SK-N-SH treated with all-trans-retinoic acid at 6 μM for 48 hours (cell line): ENCODE results near the gene FABP1.

ENCODE experiments used
- ATAC-seq: fragments of 200-7000 bp; cut with Tn5 transposase; 3 replicates; pipeline ENCODE4 v1.9.1; 2020; ENCODE audit warnings: mild to moderate bottlenecking, moderate library complexity
- ARNTL ChIP-seq: fragments of 450-650 bp; formaldehyde crosslinking; IDR thresholded peaks from 2 replicates; pipeline ENCODE4 v1.5.0; 2020; ENCODE audit warnings: low read depth, mild to moderate bottlenecking, moderate library complexity, borderline replicate concordance
- BACH2 ChIP-seq: fragments of 250-450 bp; sonication (Bioruptor Pico); IDR thresholded peaks from 2 replicates; pipeline ENCODE4 v1.9.0; 2021; ENCODE audit warnings: mild to moderate bottlenecking, borderline replicate concordance
- CREB5 ChIP-seq: fragments of 250-450 bp; sonication (Bioruptor Pico); IDR thresholded peaks from 2 replicates; pipeline ENCODE4 v1.5.1; 2020; ENCODE audit warnings: low read depth, mild to moderate bottlenecking, moderate library complexity
- CSDC2 ChIP-seq: fragments of 250-450 bp; sonication (Bioruptor Pico); IDR thresholded peaks from 2 replicates; pipeline ENCODE4 v1.5.0; 2020; ENCODE audit warnings: mild to moderate bottlenecking, moderate library complexity
- CSRNP3 ChIP-seq: fragments of 250-450 bp; sonication (Bioruptor Pico); IDR thresholded peaks from 2 replicates; pipeline ENCODE4 v1.5.1; 2021; ENCODE audit warnings: mild to moderate bottlenecking, moderate library complexity
- ESRRG ChIP-seq: fragments of 250-450 bp; sonication (Bioruptor Pico); IDR thresholded peaks from 2 replicates; pipeline ENCODE4 v1.6.1; 2021; ENCODE audit warnings: mild to moderate bottlenecking
- GLIS3 ChIP-seq: fragments of 250-450 bp; sonication (Bioruptor Pico); IDR thresholded peaks from 2 replicates; pipeline ENCODE4 v1.5.0; 2020; ENCODE audit warnings: mild to moderate bottlenecking, moderate library complexity
- ISL1 ChIP-seq: fragments of 250-450 bp; sonication (Bioruptor Pico); IDR thresholded peaks from 2 replicates; pipeline ENCODE4 v2.1.2; 2022; ENCODE audit warnings: mild to moderate bottlenecking, moderate library complexity
- PATZ1 ChIP-seq: fragments of 250-450 bp; sonication (Bioruptor Pico); IDR thresholded peaks from 2 replicates; pipeline ENCODE4 v1.8.0; 2020; ENCODE audit warnings: mild to moderate bottlenecking, moderate library complexity, borderline replicate concordance
- POU6F1 ChIP-seq: fragments of 250-450 bp; sonication (Bioruptor Pico); IDR thresholded peaks from 2 replicates; pipeline ENCODE4 v1.8.0; 2021; ENCODE audit warnings: low read depth, mild to moderate bottlenecking, moderate library complexity, borderline replicate concordance
- PPARA ChIP-seq: fragments of 250-450 bp; sonication (Bioruptor Pico); IDR thresholded peaks from 2 replicates; pipeline ENCODE4 v1.5.0; 2020; ENCODE audit warnings: mild to moderate bottlenecking, borderline replicate concordance
- RARB ChIP-seq: fragments of 250-450 bp; sonication (Bioruptor Pico); IDR thresholded peaks from 2 replicates; pipeline ENCODE4 v1.8.0; 2021; ENCODE audit warnings: mild to moderate bottlenecking, moderate library complexity
- SNAI2 ChIP-seq: fragments of 250-450 bp; sonication (Bioruptor Pico); IDR thresholded peaks from 2 replicates; pipeline ENCODE4 v1.5.0; 2020; ENCODE audit warnings: mild to moderate bottlenecking, moderate library complexity
- TCF4 ChIP-seq: fragments of 250-450 bp; sonication (Bioruptor Pico); IDR thresholded peaks from 2 replicates; pipeline ENCODE4 v1.8.0; 2021; ENCODE audit warnings: mild to moderate bottlenecking, moderate library complexity, borderline replicate concordance
- TSHZ2 ChIP-seq: fragments of 250-450 bp; sonication (Bioruptor Pico); IDR thresholded peaks from 2 replicates; pipeline ENCODE4 v1.5.0; 2020; ENCODE audit warnings: mild to moderate bottlenecking, moderate library complexity
- ZFP3 ChIP-seq: fragments of 250-450 bp; sonication (Bioruptor Pico); IDR thresholded peaks from 2 replicates; pipeline ENCODE4 v1.5.0; 2020; ENCODE audit warnings: mild to moderate bottlenecking, moderate library complexity
- ZFP30 ChIP-seq: fragments of 450-650 bp; formaldehyde crosslinking; IDR thresholded peaks from 2 replicates; pipeline ENCODE4 v1.5.0; 2022; ENCODE audit warnings: mild to moderate bottlenecking, moderate library complexity
- ZNF565 ChIP-seq: fragments of 450-650 bp; formaldehyde crosslinking; conservative IDR thresholded peaks from 2 replicates; pipeline ENCODE4 v1.5.0; 2020; ENCODE audit warnings: low read depth, mild to moderate bottlenecking, moderate library complexity
- ZNF70 ChIP-seq: fragments of 450-650 bp; formaldehyde crosslinking; IDR thresholded peaks from 2 replicates; pipeline ENCODE4 v1.5.0; 2020; ENCODE audit warnings: mild to moderate bottlenecking, moderate library complexity
- ZNF8 ChIP-seq: fragments of 450-650 bp; formaldehyde crosslinking; IDR thresholded peaks from 2 replicates; pipeline ENCODE4 v1.5.0; 2020; ENCODE audit warnings: mild to moderate bottlenecking, moderate library complexity

FABP1 gene

GRCh38 chr2:88125924-88126771 lies 1.7 kb downstream of the FABP1 start:
- ATAC-seq: no peak
- TF ChIP-seq POU6F1 (CRISPR knock-in tag) (no peak), ISL1 (no peak), CREB5 (CRISPR knock-in tag) (no peak), TSHZ2 (CRISPR knock-in tag) (no peak), RARB (CRISPR knock-in tag) (no peak), ZFP3 (CRISPR knock-in tag) (no peak), ZNF70 (CRISPR knock-in tag) (no peak), GLIS3 (no peak), SNAI2 (CRISPR knock-in tag) (no peak), PPARA (CRISPR knock-in tag) (no peak), ARNTL (CRISPR knock-in tag) (no peak), BACH2 (CRISPR knock-in tag) (no peak), CSRNP3 (CRISPR knock-in tag) (no peak), ZNF8 (CRISPR knock-in tag) (no peak), ESRRG (CRISPR knock-in tag) (no peak), ZNF565 (CRISPR knock-in tag) (no peak), TCF4 (CRISPR knock-in tag) (no peak), CSDC2 (no peak)

GRCh38 chr2:88125344-88125923 lies 2.4 kb downstream of the FABP1 start:
- ATAC-seq: no peak
- no peak for TF ChIP-seq CSDC2
- TF ChIP-seq GLIS3: no peak
- no peak for TF ChIP-seq ZNF8 (CRISPR knock-in tag)
- no peak for TF ChIP-seq ISL1
- TF ChIP-seq ZNF70 (CRISPR knock-in tag): no peak

GRCh38 chr2:88123975-88124917 lies 3.6 kb downstream of the FABP1 start:
- ATAC-seq: no peak
- TF ChIP-seq CREB5 (CRISPR knock-in tag) (no peak), ZFP30 (CRISPR knock-in tag) (no peak), ISL1 (no peak), ZNF70 (CRISPR knock-in tag) (no peak), ZFP3 (CRISPR knock-in tag) (no peak), TCF4 (CRISPR knock-in tag) (no peak), PPARA (CRISPR knock-in tag) (no peak), POU6F1 (CRISPR knock-in tag) (no peak), CSRNP3 (CRISPR knock-in tag) (no peak), PATZ1 (CRISPR knock-in tag) (no peak)
